PC-9 (cell line): ENCODE results near the gene TANC1. TPM values are rescaled to one million over a fixed set of nuclear protein-coding genes. Genes with fewer than 3 reads are reported as not detected.

Experiments used
- BruUV-seq: library from RNA; stranded (reverse); fragments of 400-500 nt; replicated peaks from 2 replicates; lab custom pipeline; 2021; lab: Mats Ljungman, UMichigan
- CTCF ChIA-PET: fragments of 300-600 bp; sonication (Branson Sonifier 250); formaldehyde crosslinking; loops from one replicate; lab custom pipeline; 2022; ENCODE audit warnings: antibody characterized with exemption; lab: Charles Lee
- POLR2A ChIA-PET: fragments of 300-600 bp; sonication (Branson Sonifier 250); formaldehyde crosslinking; loops from one replicate; lab custom pipeline; 2022; ENCODE audit warnings: antibody characterized with exemption; ENCODE audit not compliant: unreplicated experiment; lab: Charles Lee
- DNase-seq, 2 experiments: peaks; one replicate each; pipeline versions ENCODE4 v3.0.0 to v3.0.0-alpha.2; 2015 to 2022; ENCODE audit warnings: mixed read lengths in 1 of 2
- H2AFZ ChIP-seq: fragments of 200-600 bp; sonication (generic); 2 replicates; pipeline ENCODE4 v1.8.1; 2017; ENCODE audit warnings: antibody characterized with exemption
- H3F3A ChIP-seq: fragments of 200-600 bp; sonication (generic); 2 replicates; pipeline ENCODE4 v1.8.1; 2017; ENCODE audit warnings: antibody characterized with exemption, mild to moderate bottlenecking, low read depth; ENCODE audit not compliant: insufficient read depth
- H3K27ac ChIP-seq: fragments of 200-600 bp; sonication (generic); 2 replicates; pipeline ENCODE4 v1.6.1; 2016; ENCODE audit warnings: mixed run types
- H3K27me3 ChIP-seq: fragments of 200-600 bp; sonication (generic); 2 replicates; pipeline ENCODE4 v1.6.1; 2016; ENCODE audit warnings: low read depth, mixed run types; ENCODE audit not compliant: insufficient read depth
- H3K36me3 ChIP-seq: fragments of 200-600 bp; sonication (generic); 2 replicates; pipeline ENCODE4 v1.6.1; 2016; ENCODE audit warnings: low read depth, mixed run types
- H3K4me1 ChIP-seq: fragments of 200-600 bp; sonication (generic); replicated peaks from 2 replicates; pipeline ENCODE4 v1.6.1; 2016; ENCODE audit warnings: mixed run types; ENCODE audit not compliant: insufficient read depth
- H3K4me2 ChIP-seq: fragments of 200-600 bp; sonication (generic); 2 replicates; pipeline ENCODE4 v1.6.1; 2017; ENCODE audit warnings: mixed run types
- H3K4me3 ChIP-seq: fragments of 200-600 bp; sonication (generic); 2 replicates; pipeline ENCODE4 v1.6.1; 2016; ENCODE audit warnings: mixed run types
- H3K79me2 ChIP-seq: fragments of 200-600 bp; sonication (generic); 2 replicates; pipeline ENCODE4 v1.6.1; 2017; ENCODE audit warnings: low read depth, mixed run types
- H3K9me2 ChIP-seq: fragments of 200-600 bp; sonication (generic); 2 replicates; pipeline ENCODE4 v1.8.1; 2017; ENCODE audit warnings: mild to moderate bottlenecking; ENCODE audit not compliant: insufficient read depth
- H3K9me3 ChIP-seq: fragments of 200-600 bp; sonication (generic); 2 replicates; pipeline ENCODE4 v1.8.1; 2016; ENCODE audit warnings: low read depth; ENCODE audit not compliant: insufficient read depth
- H4K20me1 ChIP-seq: fragments of 200-600 bp; sonication (generic); 2 replicates; pipeline ENCODE4 v1.8.1; 2017; ENCODE audit not compliant: insufficient read depth
- EZH2 ChIP-seq: fragments of 200-600 bp; sonication (generic); IDR thresholded peaks from 2 replicates; pipeline ENCODE4 v1.8.0; 2017; ENCODE audit warnings: antibody characterized with exemption, low read depth
- intact Hi-C: fragments of 100-400 bp; cut with micrococcal nuclease; formaldehyde crosslinking; loops from one replicate; pipeline ENCODE4 v1.10.0; 2022; ENCODE audit not compliant: unreplicated experiment
- total RNA-seq: library from RNA; stranded (reverse); gene quantifications from 2 replicates; pipeline ENCODE4 v1.2.3, GENCODE V29; 2021
- TF ChIP-seq, protein P1 (sequence below): fragments of 200-600 bp; sonication (generic); conservative IDR thresholded peaks from 2 replicates; pipeline ENCODE4 v1.6.1; 2017; ENCODE audit warnings: mixed run types, antibody characterized with exemption, mild to moderate bottlenecking, moderate library complexity

TANC1 gene
- total RNA-seq, 1 experiment from 2014 or later: 26.0 TPM

DNA sequence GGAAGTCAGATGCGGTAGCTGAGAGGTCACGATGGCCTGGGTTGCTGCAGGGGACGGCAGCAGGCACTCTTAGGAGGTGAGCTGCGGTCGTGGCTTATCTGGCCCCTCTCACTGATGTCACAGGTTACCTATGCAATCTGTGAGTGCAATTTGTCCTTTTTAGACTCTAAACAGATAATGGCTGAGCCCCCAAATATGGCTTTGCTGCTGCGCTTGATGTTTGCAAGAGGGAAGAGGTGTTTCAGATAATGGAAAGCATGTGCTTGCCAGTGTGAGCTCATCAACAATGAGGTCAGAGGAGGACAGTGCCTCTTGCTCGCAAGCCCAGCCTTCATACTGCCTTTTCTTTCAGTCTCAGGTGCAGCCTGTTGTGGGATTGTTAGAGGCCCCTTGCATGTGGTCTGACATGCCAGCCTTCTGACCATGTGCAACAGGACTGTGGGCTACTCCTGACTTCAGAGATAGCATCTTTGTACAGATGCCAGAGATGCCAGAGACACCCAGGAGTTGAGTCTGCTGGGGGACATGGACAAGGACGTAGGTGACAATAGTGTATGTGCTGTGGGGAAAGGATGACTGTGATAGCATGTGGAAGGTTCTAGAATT, 151.3 kb downstream of the TANC1 start:
- Histone ChIP-seq H3F3A (peaks cover 24% of the 10 kb centered on the region; the same call in 1 of the 2 replicates), H3K36me3 (no peaks in the 10 kb centered on the region), H3K4me2 (no peak overlapping the region), H3K9me3 (no peaks in the 10 kb centered on the region), H3K4me1 (peaks cover 24% of the 10 kb centered on the region), H3K27ac (no peak overlapping the region), H3K9me2 (no peaks in the 10 kb centered on the region), H3K79me2 (peaks cover 27% of the 10 kb centered on the region), H2AFZ (no peak overlapping the region), H3K4me3 (no peak overlapping the region), H3K27me3 (no peaks in the 10 kb centered on the region), H4K20me1 (no peaks in the 10 kb centered on the region)
- intact Hi-C loops: loop anchor here (2.0 to 5.0 kb wide), 2 partner anchors 68 to 147 kb away; no protein-coding TSS in a partner anchor
- POLR2A ChIA-PET: no interaction called here
- TF ChIP-seq, protein P1, sequence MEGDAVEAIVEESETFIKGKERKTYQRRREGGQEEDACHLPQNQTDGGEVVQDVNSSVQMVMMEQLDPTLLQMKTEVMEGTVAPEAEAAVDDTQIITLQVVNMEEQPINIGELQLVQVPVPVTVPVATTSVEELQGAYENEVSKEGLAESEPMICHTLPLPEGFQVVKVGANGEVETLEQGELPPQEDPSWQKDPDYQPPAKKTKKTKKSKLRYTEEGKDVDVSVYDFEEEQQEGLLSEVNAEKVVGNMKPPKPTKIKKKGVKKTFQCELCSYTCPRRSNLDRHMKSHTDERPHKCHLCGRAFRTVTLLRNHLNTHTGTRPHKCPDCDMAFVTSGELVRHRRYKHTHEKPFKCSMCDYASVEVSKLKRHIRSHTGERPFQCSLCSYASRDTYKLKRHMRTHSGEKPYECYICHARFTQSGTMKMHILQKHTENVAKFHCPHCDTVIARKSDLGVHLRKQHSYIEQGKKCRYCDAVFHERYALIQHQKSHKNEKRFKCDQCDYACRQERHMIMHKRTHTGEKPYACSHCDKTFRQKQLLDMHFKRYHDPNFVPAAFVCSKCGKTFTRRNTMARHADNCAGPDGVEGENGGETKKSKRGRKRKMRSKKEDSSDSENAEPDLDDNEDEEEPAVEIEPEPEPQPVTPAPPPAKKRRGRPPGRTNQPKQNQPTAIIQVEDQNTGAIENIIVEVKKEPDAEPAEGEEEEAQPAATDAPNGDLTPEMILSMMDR: no peak
- TF ChIP-seq EZH2: no peak
- DNase-seq: no peak
- CTCF ChIA-PET: interaction anchor here (0.5 to 1.1 kb wide), 2 partner anchors 107 to 110 kb away, joined by 3 to 4 read pairs; no protein-coding TSS in a partner anchor
- BruUV-seq: no TSS peak

DNA sequence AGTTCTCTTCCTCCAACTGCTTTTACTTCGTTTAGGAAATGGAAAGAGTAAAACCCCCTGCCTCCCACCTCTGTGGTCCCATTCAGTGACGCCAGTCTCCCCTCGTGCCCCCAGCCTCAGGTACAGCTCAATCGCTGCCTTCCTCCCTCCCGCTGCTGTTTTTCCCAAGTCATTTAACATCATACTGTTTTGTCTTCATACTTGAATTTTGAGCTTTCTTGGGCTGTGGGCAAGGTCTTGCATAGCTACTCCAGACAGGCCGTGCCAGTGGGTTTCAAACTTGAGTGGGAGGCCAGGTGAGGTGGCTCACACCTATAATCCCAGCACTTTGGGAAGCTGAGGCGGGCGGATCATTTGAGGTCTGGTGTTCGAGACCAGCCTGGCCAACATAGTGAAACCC, 155.3 kb downstream of the TANC1 start:
- DNase-seq: no peak
- Histone ChIP-seq H3K36me3 (no peaks in the 10 kb centered on the region), H3K27ac (peak overlapping the region; percentile 77), H3K27me3 (no peaks in the 10 kb centered on the region), H3K4me3 (no peak overlapping the region), H2AFZ (no peak overlapping the region), H3K4me2 (peak overlapping the region; percentile 62), H3K4me1 (peaks cover 31% of the 10 kb centered on the region), H4K20me1 (no peaks in the 10 kb centered on the region), H3F3A (peaks cover 25% of the 10 kb centered on the region; the same call in 1 of the 2 replicates), H3K79me2 (peaks cover 31% of the 10 kb centered on the region), H3K9me3 (no peaks in the 10 kb centered on the region), H3K9me2 (no peaks in the 10 kb centered on the region)
- BruUV-seq: no TSS peak
- intact Hi-C loops: loop anchor here (1.0 kb wide), 2 partner anchors 30 to 53 kb away; no protein-coding TSS in a partner anchor
- ChIA-PET CTCF (no interaction called here), POLR2A (no interaction called here)
- TF ChIP-seq, protein P1: no peak
- no peak for TF ChIP-seq EZH2

DNA sequence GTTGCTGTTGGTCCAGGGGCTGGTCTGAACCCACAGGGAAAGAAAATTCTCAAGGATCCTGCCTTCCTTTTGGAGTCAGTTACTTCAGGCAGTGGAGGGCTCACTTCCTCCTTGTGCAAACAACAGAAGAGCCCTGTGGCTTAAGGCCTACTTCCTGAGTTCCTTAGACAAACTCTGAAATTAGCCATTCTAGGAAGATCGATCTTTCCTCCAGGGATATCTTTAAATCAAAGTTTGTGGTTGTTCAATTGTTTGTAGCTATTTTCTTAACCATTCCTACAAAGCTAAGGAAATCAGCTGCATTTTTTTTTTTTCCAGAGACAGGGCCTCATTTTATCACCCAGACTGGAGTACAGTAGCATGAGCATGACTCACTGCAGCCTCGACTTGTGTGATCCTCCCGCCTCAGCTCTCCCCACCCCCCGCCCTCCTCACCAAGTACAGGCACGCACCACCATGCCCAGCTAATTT, 156.0 kb downstream of the TANC1 start:
- DNase-seq: peak; percentile 22 to 86

More for the DNA sequence above, 156.0 kb downstream of the TANC1 start:
- no peak overlapping the region for H2AFZ ChIP-seq
- H3F3A ChIP-seq: peaks cover 25% of the 10 kb centered on the region; the same call in 1 of the 2 replicates
- H3K4me3 ChIP-seq: no peak overlapping the region
- H3K27ac ChIP-seq: peak overlapping the region; percentile 77
- no peaks in the 10 kb centered on the region for H3K27me3 ChIP-seq
- no peaks in the 10 kb centered on the region for H3K9me2 ChIP-seq
- intact Hi-C loops: loop anchor here (1.0 kb wide), 2 partner anchors 29 to 52 kb away; no protein-coding TSS in a partner anchor
- peaks cover 31% of the 10 kb centered on the region for H3K4me1 ChIP-seq
- no TSS peak for BruUV-seq
- no peaks in the 10 kb centered on the region for H4K20me1 ChIP-seq
- H3K79me2 ChIP-seq: peaks cover 24% of the 10 kb centered on the region
- peak overlapping the region; percentile 62 for H3K4me2 ChIP-seq
- no peaks in the 10 kb centered on the region for H3K9me3 ChIP-seq
- POLR2A ChIA-PET: interaction anchor here (0.6 kb wide), 2 partner anchors 94 to 192 kb away, joined by 3 read pairs; no protein-coding TSS in a partner anchor
- CTCF ChIA-PET: interaction anchor here (0.7 kb wide), 1 partner anchor 158 kb away, joined by 17 read pairs; no protein-coding TSS in a partner anchor
- H3K36me3 ChIP-seq: no peaks in the 10 kb centered on the region
- no peak for TF ChIP-seq EZH2
- TF ChIP-seq, protein P1: no peak
